GM12878 (cell line): Measurements from ENCODE around the gene ACTN2. TPM values are rescaled to one million over a fixed set of nuclear protein-coding genes. Genes with fewer than 3 reads are reported as not detected.

Experiments used
- ATAC-seq: fragments of 200-7000 bp; cut with Tn5 transposase; 3 replicates; pipeline ENCODE4 v1.9.1; 2020; ENCODE audit warnings: mild to moderate bottlenecking, moderate library complexity
- BruUV-seq: library from RNA; stranded (reverse); fragments of 400-500 nt; replicated peaks from 2 replicates; lab custom pipeline; 2021; lab: Mats Ljungman, UMichigan
- CTCF ChIA-PET: fragments of 300-600 bp; sonication (Branson Sonifier 250); formaldehyde crosslinking; extraction: SDS; loops from one replicate; lab custom pipeline; 2021; ENCODE audit warnings: inconsistent platforms; lab: Yijun Ruan, JAX
- POLR2A ChIA-PET: fragments of 350-600 bp; formaldehyde crosslinking; extraction: SDS; loops from one replicate; lab custom pipeline; 2021; ENCODE audit warnings: inconsistent platforms; lab: Charles Lee
- RAD21 ChIA-PET: fragments of 300-600 bp; sonication (Branson Sonifier 250); formaldehyde crosslinking; loops from one replicate; lab custom pipeline; 2023; ENCODE audit warnings: antibody characterized with exemption; ENCODE audit not compliant: unreplicated experiment; lab: Charles Lee
- SMC1A ChIA-PET: fragments of 300-600 bp; sonication (Branson Sonifier 250); formaldehyde crosslinking; loops from one replicate; lab custom pipeline; 2023; ENCODE audit not compliant: unreplicated experiment, uncharacterized antibody; lab: Charles Lee
- DNase-seq: peaks from one replicate; pipeline ENCODE4 v3.0.0-alpha.2; 2011; ENCODE audit warnings: low read depth, low spot score
- FAIRE-seq: peaks from 3 replicates; lab custom pipeline; 2011; peaks lifted over from hg19 to GRCh38; lab: Jason Lieb, UNC
- H2AFZ ChIP-seq: 2 replicates; pipeline ENCODE4 v1.6.0; 2011; ENCODE audit warnings: low read depth, low read length, control low read depth; ENCODE audit not compliant: control insufficient read depth
- H3K27ac ChIP-seq: 2 replicates; pipeline ENCODE4 v1.5.1; 2011; ENCODE audit warnings: control low read depth; ENCODE audit not compliant: control insufficient read depth, insufficient read depth
- H3K27me3 ChIP-seq, 2 experiments: replicated peaks in 1 of 2; 2 replicates each; pipeline versions ENCODE4 v1.6.0 to v1.6.1; 2011; ENCODE audit warnings: low read length in 1 of 2; ENCODE audit not compliant: control insufficient read depth in 2 of 2, insufficient read depth in 2 of 2
- H3K36me3 ChIP-seq, 2 experiments: 2 replicates each; pipeline ENCODE4 v1.5.1; 2011; ENCODE audit warnings: low read length in 1 of 2; ENCODE audit not compliant: control insufficient read depth in 2 of 2, insufficient read depth in 2 of 2
- H3K4me1 ChIP-seq: 2 replicates; pipeline ENCODE4 v1.6.1; 2011; ENCODE audit warnings: mild to moderate bottlenecking, low read length, moderate library complexity, mixed read lengths; ENCODE audit not compliant: control insufficient read depth, insufficient read depth
- H3K4me2 ChIP-seq: 2 replicates; pipeline ENCODE4 v1.6.0; 2011; ENCODE audit warnings: control low read depth; ENCODE audit not compliant: control insufficient read depth, insufficient read depth
- H3K4me3 ChIP-seq: fragments of 200-600 bp; sonication (generic); 2 replicates; pipeline ENCODE4 v1.5.1; 2016
- H3K79me2 ChIP-seq: 2 replicates; pipeline ENCODE4 v1.6.0; 2011; ENCODE audit warnings: low read length; ENCODE audit not compliant: control insufficient read depth, insufficient read depth
- H3K9ac ChIP-seq: 2 replicates; pipeline ENCODE4 v1.8.0; 2011; ENCODE audit warnings: low read length, control low read depth, mixed read lengths; ENCODE audit not compliant: control insufficient read depth, insufficient read depth
- H3K9me3 ChIP-seq: replicated peaks from 3 replicates; pipeline ENCODE4 v1.5.1; 2011; ENCODE audit warnings: mild to moderate bottlenecking, low read length; ENCODE audit not compliant: control insufficient read depth, insufficient read depth
- H4K20me1 ChIP-seq: 2 replicates; pipeline ENCODE4 v1.6.0; 2011; ENCODE audit not compliant: control insufficient read depth, insufficient read depth
- ATF2 ChIP-seq: IDR thresholded peaks from 2 replicates; pipeline ENCODE4 v1.6.1; 2012; ENCODE audit warnings: low read length, inconsistent platforms
- CEBPZ ChIP-seq: fragments of 150-350 bp; IDR thresholded peaks from 2 replicates; pipeline ENCODE4 v1.6.1; 2016; ENCODE audit warnings: low read depth, low read length
- ESRRA ChIP-seq: IDR thresholded peaks from 2 replicates; pipeline ENCODE4 v1.6.1; 2012; ENCODE audit warnings: mild to moderate bottlenecking, low read length, improper control_type of control experiment
- GABPA ChIP-seq: IDR thresholded peaks from 2 replicates; pipeline ENCODE4 v1.6.1; 2014; ENCODE audit warnings: antibody characterized with exemption, low read depth, mild to moderate bottlenecking, inconsistent platforms
- IRF4 ChIP-seq: IDR thresholded peaks from 2 replicates; pipeline ENCODE4 v1.6.1; 2011; ENCODE audit warnings: low read depth, low read length
- KDM1A ChIP-seq: fragments of 200-600 bp; sonication (generic); IDR thresholded peaks from 2 replicates; pipeline ENCODE4 v1.6.1; 2016; ENCODE audit warnings: borderline replicate concordance
- KLF5 ChIP-seq: fragments of 450-650 bp; IDR thresholded peaks from 2 replicates; pipeline ENCODE4 v1.6.1; 2014; ENCODE audit warnings: mild to moderate bottlenecking; ENCODE audit not compliant: partially characterized antibody
- MYC ChIP-seq: IDR thresholded peaks from 2 replicates; pipeline ENCODE4 v1.6.1; 2011; ENCODE audit warnings: mild to moderate bottlenecking, low read length, moderate library complexity, inconsistent platforms; ENCODE audit not compliant: insufficient read depth, insufficient replicate concordance, insufficient read length, severe bottlenecking
- NR2C1 ChIP-seq: fragments of 450-650 bp; IDR thresholded peaks from 2 replicates; pipeline ENCODE4 v1.6.1; 2017; ENCODE audit warnings: antibody characterized with exemption, mild to moderate bottlenecking, moderate library complexity
- PAX5 ChIP-seq: IDR thresholded peaks from 2 replicates; pipeline ENCODE4 v1.6.1; 2011; ENCODE audit warnings: low read depth, low read length, borderline replicate concordance
- SREBF2 ChIP-seq: IDR thresholded peaks from 2 replicates; pipeline ENCODE4 v1.6.1; 2012; ENCODE audit warnings: mild to moderate bottlenecking, low read length
- STAT1 ChIP-seq: fragments of 450-650 bp; conservative IDR thresholded peaks from 2 replicates; pipeline ENCODE4 v1.6.1; 2014; ENCODE audit warnings: antibody characterized with exemption, mild to moderate bottlenecking
- SUPT20H ChIP-seq: IDR thresholded peaks from 2 replicates; pipeline ENCODE4 v1.6.1; 2011; ENCODE audit warnings: low read depth, mild to moderate bottlenecking, low read length, moderate library complexity, borderline replicate concordance; ENCODE audit not compliant: control insufficient read depth
- WGBS: methylation state at CpG from one replicate; pipeline ENCODE4 v1.1.6; 2016; ENCODE audit warnings: low lambda C conversion rate; ENCODE audit not compliant: insufficient replicate concordance, insufficient coverage; ENCODE audit errors: missing lambda C conversion rate; 5-methylcytosine and 5-hydroxymethylcytosine counted together
- in situ Hi-C: fragments of 300-500 bp; cut with MboI; formaldehyde crosslinking; loops from 9 replicates; pipeline ENCODE4 v1.14.3; 2018; ENCODE audit warnings: mixed read lengths
- intact Hi-C: fragments of 100-400 bp; cut with micrococcal nuclease; formaldehyde crosslinking; loops from one replicate; pipeline ENCODE4 v1.14.2; 2022; ENCODE audit not compliant: unreplicated experiment
- polyA plus RNA-seq, 11 experiments: library from polyadenylated mRNA; depleted of rRNA in 4 of 11; unstranded in 6 of 11; stranded (reverse) in 5 of 11; fragments of >200 nt; fragmentation: Nextera tagmentation in 4 of 11; fragmentation: Illumina TruSeq in 1 of 11; extraction: Ambion mirVana in 4 of 11; extraction: Trizol in 1 of 11; gene quantifications; 1 replicate in 1 of 11; 2 replicates in 10 of 11; pipeline versions ENCODE4 v1.2.1 to v1.2.3, GENCODE V29; 2011 to 2016; ENCODE audit warnings: inconsistent platforms in 2 of 11, missing spikeins in 2 of 11, low read depth in 1 of 11
- total RNA-seq, 4 experiments: library from RNA; depleted of rRNA in 3 of 4; stranded (reverse); fragments of >200 nt in 3 of 4; fragmentation: Illumina TruSeq in 1 of 4; extraction: Trizol in 1 of 4; gene quantifications; 2 replicates each; pipeline versions ENCODE4 v1.2.1 to v1.2.3, GENCODE V29; 2013 to 2021
- TF ChIP-seq, protein P1 (sequence below): fragments of 450-650 bp; IDR thresholded peaks from 2 replicates; pipeline ENCODE4 v1.6.1; 2017; ENCODE audit warnings: borderline replicate concordance
- TF ChIP-seq, protein P2 (sequence below): fragments of 450-650 bp; IDR thresholded peaks from 2 replicates; pipeline ENCODE4 v1.6.1; 2016; ENCODE audit warnings: mild to moderate bottlenecking

Gene ACTN2
- total and polyA plus RNA-seq, 10 of the 15 experiments (the other 5 are each of a cell fraction or from before 2014, with no cell fraction given): 0.10 TPM; not detected in 9

DNA sequence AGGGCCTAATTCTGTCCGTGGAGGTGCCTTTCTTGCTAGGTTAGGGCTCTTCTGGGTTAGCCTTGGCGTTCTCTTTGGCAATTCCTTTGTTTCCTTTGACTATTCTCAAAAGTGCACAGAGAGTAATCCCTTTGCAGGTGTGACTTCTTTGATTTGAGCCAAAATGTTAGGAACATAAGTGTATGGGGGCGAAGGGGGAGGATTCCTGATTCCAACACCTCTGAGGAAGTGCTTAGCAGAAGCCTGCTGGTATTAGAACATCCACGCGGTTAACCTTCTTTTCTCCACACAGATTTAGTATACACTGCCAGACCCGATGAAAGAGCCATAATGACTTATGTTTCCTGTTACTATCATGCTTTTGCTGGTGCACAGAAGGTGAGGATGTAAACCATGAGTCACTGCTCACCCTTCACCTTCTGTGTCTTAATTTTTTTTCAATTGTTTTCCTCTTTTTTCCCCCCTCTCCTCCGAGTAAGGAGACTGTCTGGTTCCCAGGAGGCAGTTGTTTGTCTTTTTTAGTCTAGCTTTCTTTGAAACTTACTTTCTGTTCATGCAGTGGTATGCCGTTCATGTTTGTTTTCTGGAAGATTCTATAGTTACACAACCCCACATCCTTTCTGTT, 48.0 kb downstream of the ACTN2 start:
- WGBS: 13% methylated on average over 8 of the region's 8 CpGs
- peak overlapping the region; percentile 29 for H2AFZ ChIP-seq

More for the DNA sequence above, 48.0 kb downstream of the ACTN2 start:
- no peaks in the 10 kb centered on the region for H3K36me3 ChIP-seq
- ATAC-seq: peak; percentile 61
- TF ChIP-seq KLF5 (no peak), PAX5 (no peak), KDM1A (no peak), CEBPZ (no peak), ESRRA (no peak), ATF2 (no peak), SREBF2 (no peak), GABPA (no peak), SUPT20H (no peak), MYC (no peak), NR2C1 (no peak), IRF4 (no peak), STAT1 (no peak)
- TF ChIP-seq, protein P1, sequence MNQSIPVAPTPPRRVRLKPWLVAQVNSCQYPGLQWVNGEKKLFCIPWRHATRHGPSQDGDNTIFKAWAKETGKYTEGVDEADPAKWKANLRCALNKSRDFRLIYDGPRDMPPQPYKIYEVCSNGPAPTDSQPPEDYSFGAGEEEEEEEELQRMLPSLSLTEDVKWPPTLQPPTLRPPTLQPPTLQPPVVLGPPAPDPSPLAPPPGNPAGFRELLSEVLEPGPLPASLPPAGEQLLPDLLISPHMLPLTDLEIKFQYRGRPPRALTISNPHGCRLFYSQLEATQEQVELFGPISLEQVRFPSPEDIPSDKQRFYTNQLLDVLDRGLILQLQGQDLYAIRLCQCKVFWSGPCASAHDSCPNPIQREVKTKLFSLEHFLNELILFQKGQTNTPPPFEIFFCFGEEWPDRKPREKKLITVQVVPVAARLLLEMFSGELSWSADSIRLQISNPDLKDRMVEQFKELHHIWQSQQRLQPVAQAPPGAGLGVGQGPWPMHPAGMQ: no peak
- TF ChIP-seq, protein P2, sequence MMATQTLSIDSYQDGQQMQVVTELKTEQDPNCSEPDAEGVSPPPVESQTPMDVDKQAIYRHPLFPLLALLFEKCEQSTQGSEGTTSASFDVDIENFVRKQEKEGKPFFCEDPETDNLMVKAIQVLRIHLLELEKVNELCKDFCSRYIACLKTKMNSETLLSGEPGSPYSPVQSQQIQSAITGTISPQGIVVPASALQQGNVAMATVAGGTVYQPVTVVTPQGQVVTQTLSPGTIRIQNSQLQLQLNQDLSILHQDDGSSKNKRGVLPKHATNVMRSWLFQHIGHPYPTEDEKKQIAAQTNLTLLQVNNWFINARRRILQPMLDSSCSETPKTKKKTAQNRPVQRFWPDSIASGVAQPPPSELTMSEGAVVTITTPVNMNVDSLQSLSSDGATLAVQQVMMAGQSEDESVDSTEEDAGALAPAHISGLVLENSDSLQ: no peak
- H3K9ac ChIP-seq: no peak overlapping the region
- in situ Hi-C loops (no loop called here), intact Hi-C loops (no loop called here)
- ChIA-PET SMC1A (no interaction called here), RAD21 (no interaction called here), CTCF (no interaction called here), POLR2A (no interaction called here)
- no peaks in the 10 kb centered on the region for H4K20me1 ChIP-seq
- peaks cover 3% of the 10 kb centered on the region for H3K4me1 ChIP-seq
- no peak overlapping the region for H3K4me2 ChIP-seq
- H3K79me2 ChIP-seq: no peaks in the 10 kb centered on the region
- no peaks in the 10 kb centered on the region for H3K27me3 ChIP-seq
- H3K4me3 ChIP-seq: no peak overlapping the region
- no TSS peak for BruUV-seq
- DNase-seq: no peak
- no peaks in the 10 kb centered on the region for H3K9me3 ChIP-seq
- FAIRE-seq: no peak
- no peak overlapping the region for H3K27ac ChIP-seq
